Astrocyte of the spinal cord (primary cell): ENCODE data around the gene CITED1.

Source experiments
- DNase-seq: peaks from one replicate; pipeline ENCODE4 v3.0.0; 2011; ENCODE audit warnings: low read depth, low spot score
- H3K4me3 ChIP-seq: 2 replicates; pipeline ENCODE4 v1.5.1; 2011; ENCODE audit warnings: low read depth, mild to moderate bottlenecking, low read length, moderate library complexity
- CTCF ChIP-seq: IDR thresholded peaks from 2 replicates; pipeline ENCODE4 v1.5.1; 2012; ENCODE audit warnings: low read depth, mild to moderate bottlenecking, low read length, inconsistent platforms
- in situ Hi-C: cut with HindIII; loops from 2 replicates; pipeline ENCODE4 v1.10.0; 2017; ENCODE audit warnings: low sequenced_read_pairs

Gene CITED1

GRCh38 chrX:72316408-72317110 is 10.8 kb upstream of the CITED1 start:
- no peak for TF ChIP-seq CTCF
- in situ Hi-C loops: no loop called here
- no peak for DNase-seq
- no peak overlapping the region for H3K4me3 ChIP-seq

GRCh38 chrX:72314881-72315280 is 9.2 kb upstream of the CITED1 start:
- in situ Hi-C loops: no loop called here
- H3K4me3 ChIP-seq: no peak overlapping the region
- no peak for DNase-seq
- no peak for TF ChIP-seq CTCF

GRCh38 chrX:72313707-72314641 is 8.3 kb upstream of the CITED1 start:
- no peak overlapping the region for H3K4me3 ChIP-seq
- no peak for TF ChIP-seq CTCF
- in situ Hi-C loops: no loop called here
- no peak for DNase-seq

GRCh38 chrX:72312311-72312940 is 6.7 kb upstream of the CITED1 start:
- in situ Hi-C loops: no loop called here
- no peak for DNase-seq
- H3K4me3 ChIP-seq: no peak overlapping the region
- no peak for TF ChIP-seq CTCF

- DNase-seq: no peak
- no peak for TF ChIP-seq CTCF
- no peak overlapping the region for H3K4me3 ChIP-seq
- in situ Hi-C loops: no loop called here
Measured at GRCh38 chrX:72309297-72310071, 3.8 kb upstream of the CITED1 start.
